Mammary epithelial cell (primary cell): ENCODE measurements around the gene SOCS2.

Experiments
- EZH2 ChIP-seq: IDR thresholded peaks from 2 replicates; pipeline ENCODE4 v1.6.1; 2012; ENCODE audit warnings: low read length, inconsistent platforms, borderline replicate concordance
- TF ChIP-seq, protein P1 (sequence below), 2 donors: IDR thresholded peaks in 1 of 2; conservative IDR thresholded peaks in 1 of 2; 2 replicates each; pipeline ENCODE4 v1.5.1; 2011 to 2012; ENCODE audit warnings: inconsistent platforms in 2 of 2, low read length in 2 of 2, mild to moderate bottlenecking in 2 of 2, control low read depth in 1 of 2, low read depth in 1 of 2; ENCODE audit not compliant: insufficient read depth in 1 of 2; ENCODE audit errors: extremely low read depth in 1 of 2

GRCh38 chr12:93569656-93570551 is 2.6 kb upstream of the SOCS2 start:
- TF ChIP-seq, protein P1, sequence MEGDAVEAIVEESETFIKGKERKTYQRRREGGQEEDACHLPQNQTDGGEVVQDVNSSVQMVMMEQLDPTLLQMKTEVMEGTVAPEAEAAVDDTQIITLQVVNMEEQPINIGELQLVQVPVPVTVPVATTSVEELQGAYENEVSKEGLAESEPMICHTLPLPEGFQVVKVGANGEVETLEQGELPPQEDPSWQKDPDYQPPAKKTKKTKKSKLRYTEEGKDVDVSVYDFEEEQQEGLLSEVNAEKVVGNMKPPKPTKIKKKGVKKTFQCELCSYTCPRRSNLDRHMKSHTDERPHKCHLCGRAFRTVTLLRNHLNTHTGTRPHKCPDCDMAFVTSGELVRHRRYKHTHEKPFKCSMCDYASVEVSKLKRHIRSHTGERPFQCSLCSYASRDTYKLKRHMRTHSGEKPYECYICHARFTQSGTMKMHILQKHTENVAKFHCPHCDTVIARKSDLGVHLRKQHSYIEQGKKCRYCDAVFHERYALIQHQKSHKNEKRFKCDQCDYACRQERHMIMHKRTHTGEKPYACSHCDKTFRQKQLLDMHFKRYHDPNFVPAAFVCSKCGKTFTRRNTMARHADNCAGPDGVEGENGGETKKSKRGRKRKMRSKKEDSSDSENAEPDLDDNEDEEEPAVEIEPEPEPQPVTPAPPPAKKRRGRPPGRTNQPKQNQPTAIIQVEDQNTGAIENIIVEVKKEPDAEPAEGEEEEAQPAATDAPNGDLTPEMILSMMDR (conservative IDR thresholded peaks at IDR 0.05 in 1 of 2, IDR thresholded peaks at IDR 0.05 in 1 of 2; ENCODE audit: extremely low read depth in 1 of 2, insufficient read depth in 1 of 2, low read depth in 1 of 2, low read length in 2 of 2): peak; percentile 46 to 88
- no peak for TF ChIP-seq EZH2
